GM12878 (cell line): Measurements from ENCODE around the gene SSH3. TPM values are rescaled to one million over a fixed set of nuclear protein-coding genes. Genes with fewer than 3 reads are reported as not detected.

Source experiments
- ATAC-seq: fragments of 200-7000 bp; cut with Tn5 transposase; 3 replicates; pipeline ENCODE4 v1.9.1; 2020; ENCODE audit warnings: mild to moderate bottlenecking, moderate library complexity
- BruUV-seq: library from RNA; stranded (reverse); fragments of 400-500 nt; replicated peaks from 2 replicates; lab custom pipeline; 2021; lab: Mats Ljungman, UMichigan
- CTCF ChIA-PET: fragments of 300-600 bp; sonication (Branson Sonifier 250); formaldehyde crosslinking; extraction: SDS; loops from one replicate; lab custom pipeline; 2021; ENCODE audit warnings: inconsistent platforms; lab: Yijun Ruan, JAX
- POLR2A ChIA-PET: fragments of 350-600 bp; formaldehyde crosslinking; extraction: SDS; loops from one replicate; lab custom pipeline; 2021; ENCODE audit warnings: inconsistent platforms; lab: Charles Lee
- RAD21 ChIA-PET: fragments of 300-600 bp; sonication (Branson Sonifier 250); formaldehyde crosslinking; loops from one replicate; lab custom pipeline; 2023; ENCODE audit warnings: antibody characterized with exemption; ENCODE audit not compliant: unreplicated experiment; lab: Charles Lee
- SMC1A ChIA-PET: fragments of 300-600 bp; sonication (Branson Sonifier 250); formaldehyde crosslinking; loops from one replicate; lab custom pipeline; 2023; ENCODE audit not compliant: unreplicated experiment, uncharacterized antibody; lab: Charles Lee
- DNase-seq: peaks from one replicate; pipeline ENCODE4 v3.0.0-alpha.2; 2011; ENCODE audit warnings: low read depth, low spot score
- FAIRE-seq: peaks from 3 replicates; lab custom pipeline; 2011; peaks lifted over from hg19 to GRCh38; lab: Jason Lieb, UNC
- H2AFZ ChIP-seq: 2 replicates; pipeline ENCODE4 v1.6.0; 2011; ENCODE audit warnings: low read depth, low read length, control low read depth; ENCODE audit not compliant: control insufficient read depth
- H3K27ac ChIP-seq: 2 replicates; pipeline ENCODE4 v1.5.1; 2011; ENCODE audit warnings: control low read depth; ENCODE audit not compliant: control insufficient read depth, insufficient read depth
- H3K27me3 ChIP-seq, 2 experiments: replicated peaks in 1 of 2; 2 replicates each; pipeline versions ENCODE4 v1.6.0 to v1.6.1; 2011; ENCODE audit warnings: low read length in 1 of 2; ENCODE audit not compliant: control insufficient read depth in 2 of 2, insufficient read depth in 2 of 2
- H3K36me3 ChIP-seq, 2 experiments: 2 replicates each; pipeline ENCODE4 v1.5.1; 2011; ENCODE audit warnings: low read length in 1 of 2; ENCODE audit not compliant: control insufficient read depth in 2 of 2, insufficient read depth in 2 of 2
- H3K4me1 ChIP-seq: 2 replicates; pipeline ENCODE4 v1.6.1; 2011; ENCODE audit warnings: mild to moderate bottlenecking, low read length, moderate library complexity, mixed read lengths; ENCODE audit not compliant: control insufficient read depth, insufficient read depth
- H3K4me2 ChIP-seq: 2 replicates; pipeline ENCODE4 v1.6.0; 2011; ENCODE audit warnings: control low read depth; ENCODE audit not compliant: control insufficient read depth, insufficient read depth
- H3K4me3 ChIP-seq: fragments of 200-600 bp; sonication (generic); 2 replicates; pipeline ENCODE4 v1.5.1; 2016
- H3K79me2 ChIP-seq: 2 replicates; pipeline ENCODE4 v1.6.0; 2011; ENCODE audit warnings: low read length; ENCODE audit not compliant: control insufficient read depth, insufficient read depth
- H3K9ac ChIP-seq: 2 replicates; pipeline ENCODE4 v1.8.0; 2011; ENCODE audit warnings: low read length, control low read depth, mixed read lengths; ENCODE audit not compliant: control insufficient read depth, insufficient read depth
- H3K9me3 ChIP-seq: replicated peaks from 3 replicates; pipeline ENCODE4 v1.5.1; 2011; ENCODE audit warnings: mild to moderate bottlenecking, low read length; ENCODE audit not compliant: control insufficient read depth, insufficient read depth
- H4K20me1 ChIP-seq: 2 replicates; pipeline ENCODE4 v1.6.0; 2011; ENCODE audit not compliant: control insufficient read depth, insufficient read depth
- BCL11A ChIP-seq: IDR thresholded peaks from 2 replicates; pipeline ENCODE4 v1.6.1; 2011; ENCODE audit warnings: low read depth, low read length
- BHLHE40 ChIP-seq, 2 experiments: fragments of 450-650 bp in 1 of 2; IDR thresholded peaks; 2 replicates each; pipeline ENCODE4 v1.6.1; 2011 to 2017; ENCODE audit warnings: low read depth in 2 of 2, borderline replicate concordance in 1 of 2, improper control_type of control experiment in 1 of 2, low read length in 1 of 2, mild to moderate bottlenecking in 1 of 2
- DPF2 ChIP-seq: fragments of 450-650 bp; IDR thresholded peaks from 2 replicates; pipeline ENCODE4 v1.6.1; 2017; ENCODE audit warnings: mild to moderate bottlenecking
- ETV6 ChIP-seq, 2 experiments: fragments of 450-650 bp in 1 of 2; IDR thresholded peaks in 1 of 2; conservative IDR thresholded peaks in 1 of 2; 2 replicates each; pipeline ENCODE4 v1.6.1; 2014; ENCODE audit warnings: antibody characterized with exemption in 1 of 2, borderline replicate concordance in 1 of 2, low read depth in 1 of 2, mild to moderate bottlenecking in 1 of 2, moderate library complexity in 1 of 2
- MTA2 ChIP-seq: fragments of 450-650 bp; IDR thresholded peaks from 2 replicates; pipeline ENCODE4 v1.6.1; 2016; ENCODE audit warnings: low read depth, mild to moderate bottlenecking, moderate library complexity
- NR2F1 ChIP-seq: fragments of 450-650 bp; conservative IDR thresholded peaks from 2 replicates; pipeline ENCODE4 v1.6.1; 2017; ENCODE audit warnings: mild to moderate bottlenecking
- PAX5 ChIP-seq: IDR thresholded peaks from 2 replicates; pipeline ENCODE4 v1.6.1; 2011; ENCODE audit warnings: low read depth, low read length, borderline replicate concordance
- POU2F2 ChIP-seq: IDR thresholded peaks from 3 replicates; pipeline ENCODE4 v1.6.1; 2011; ENCODE audit warnings: low read depth, mild to moderate bottlenecking, low read length, borderline replicate concordance
- RB1 ChIP-seq: fragments of 450-650 bp; formaldehyde crosslinking; IDR thresholded peaks from 2 replicates; pipeline ENCODE4 v1.6.1; 2017; ENCODE audit warnings: mild to moderate bottlenecking, borderline replicate concordance
- WGBS: methylation state at CpG from one replicate; pipeline ENCODE4 v1.1.6; 2016; ENCODE audit warnings: low lambda C conversion rate; ENCODE audit not compliant: insufficient replicate concordance, insufficient coverage; ENCODE audit errors: missing lambda C conversion rate; 5-methylcytosine and 5-hydroxymethylcytosine counted together
- in situ Hi-C: fragments of 300-500 bp; cut with MboI; formaldehyde crosslinking; loops from 9 replicates; pipeline ENCODE4 v1.14.3; 2018; ENCODE audit warnings: mixed read lengths
- intact Hi-C: fragments of 100-400 bp; cut with micrococcal nuclease; formaldehyde crosslinking; loops from one replicate; pipeline ENCODE4 v1.14.2; 2022; ENCODE audit not compliant: unreplicated experiment
- polyA plus RNA-seq, 11 experiments: library from polyadenylated mRNA; depleted of rRNA in 4 of 11; unstranded in 6 of 11; stranded (reverse) in 5 of 11; fragments of >200 nt; fragmentation: Nextera tagmentation in 4 of 11; fragmentation: Illumina TruSeq in 1 of 11; extraction: Ambion mirVana in 4 of 11; extraction: Trizol in 1 of 11; gene quantifications; 1 replicate in 1 of 11; 2 replicates in 10 of 11; pipeline versions ENCODE4 v1.2.1 to v1.2.3, GENCODE V29; 2011 to 2016; ENCODE audit warnings: inconsistent platforms in 2 of 11, missing spikeins in 2 of 11, low read depth in 1 of 11
- total RNA-seq, 4 experiments: library from RNA; depleted of rRNA in 3 of 4; stranded (reverse); fragments of >200 nt in 3 of 4; fragmentation: Illumina TruSeq in 1 of 4; extraction: Trizol in 1 of 4; gene quantifications; 2 replicates each; pipeline versions ENCODE4 v1.2.1 to v1.2.3, GENCODE V29; 2013 to 2021
- TF ChIP-seq, protein P1 (sequence below): fragments of 450-650 bp; formaldehyde crosslinking; IDR thresholded peaks from 2 replicates; pipeline ENCODE4 v1.5.0; 2022; ENCODE audit warnings: mild to moderate bottlenecking, missing genetic modification characterization
- TF ChIP-seq, protein P2 (sequence below): fragments of 450-650 bp; formaldehyde crosslinking; IDR thresholded peaks from 2 replicates; pipeline ENCODE4 v1.4.0; 2022; ENCODE audit warnings: mild to moderate bottlenecking, moderate library complexity
- TF ChIP-seq, protein P3 (sequence below), 3 experiments: IDR thresholded peaks in 2 of 3; conservative IDR thresholded peaks in 1 of 3; 2 replicates each; pipeline ENCODE4 v1.5.1; 2011; ENCODE audit warnings: low read depth in 3 of 3, low read length in 3 of 3, mild to moderate bottlenecking in 3 of 3, control low read depth in 2 of 3, moderate library complexity in 2 of 3, inconsistent platforms in 1 of 3, mixed read lengths in 1 of 3; ENCODE audit not compliant: control insufficient read depth in 2 of 3, insufficient read depth in 1 of 3; ENCODE audit errors: extremely low read depth in 1 of 3

The SSH3 gene
- total and polyA plus RNA-seq, 10 of the 15 experiments (the other 5 are each of a cell fraction or from before 2014, with no cell fraction given), result 0.05 to 0.83 (median 0.28) TPM; not detected in 3

DNA sequence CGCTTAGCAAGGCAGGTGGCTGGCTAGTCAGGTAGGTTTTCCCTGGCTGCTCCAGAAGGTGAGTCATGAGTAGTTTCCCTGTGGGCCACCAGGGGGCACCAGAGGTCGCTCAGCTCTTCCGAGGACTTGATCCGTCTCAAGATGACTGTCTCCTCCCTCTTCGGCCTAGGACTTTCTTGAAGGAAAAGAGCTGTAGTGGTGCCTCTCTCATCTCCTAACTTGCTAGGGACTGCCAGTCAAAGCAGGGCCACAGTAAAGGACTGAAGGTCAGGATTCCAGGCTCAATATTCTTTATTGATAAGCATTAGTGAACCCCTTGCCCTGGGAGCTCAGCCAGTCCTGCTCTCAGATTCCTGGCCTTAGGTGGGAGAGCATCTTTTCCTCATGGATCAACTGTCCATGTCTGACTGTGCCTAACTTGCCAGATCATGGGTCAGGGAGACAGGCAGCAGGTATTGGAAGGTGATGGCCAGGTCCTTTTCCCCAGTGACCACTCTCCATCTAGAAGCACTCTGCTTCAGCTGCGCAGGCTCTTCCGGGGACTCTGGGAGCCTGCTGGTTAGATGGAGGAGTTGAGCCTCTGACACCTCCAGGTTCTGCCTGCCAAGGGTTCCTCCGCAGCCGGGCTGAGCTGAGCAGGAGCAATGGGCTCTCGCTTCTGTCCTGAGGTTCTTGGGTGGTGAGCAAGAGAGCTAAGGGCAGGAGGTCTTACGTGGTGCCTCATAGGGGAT lies 48.1 kb downstream of the SSH3 start:
- FAIRE-seq, result peak; percentile 76
- peak overlapping the region; percentile 40 for H3K9ac ChIP-seq
- no peak for TF ChIP-seq NR2F1
- no peak for TF ChIP-seq BCL11A
- TF ChIP-seq, protein P1, sequence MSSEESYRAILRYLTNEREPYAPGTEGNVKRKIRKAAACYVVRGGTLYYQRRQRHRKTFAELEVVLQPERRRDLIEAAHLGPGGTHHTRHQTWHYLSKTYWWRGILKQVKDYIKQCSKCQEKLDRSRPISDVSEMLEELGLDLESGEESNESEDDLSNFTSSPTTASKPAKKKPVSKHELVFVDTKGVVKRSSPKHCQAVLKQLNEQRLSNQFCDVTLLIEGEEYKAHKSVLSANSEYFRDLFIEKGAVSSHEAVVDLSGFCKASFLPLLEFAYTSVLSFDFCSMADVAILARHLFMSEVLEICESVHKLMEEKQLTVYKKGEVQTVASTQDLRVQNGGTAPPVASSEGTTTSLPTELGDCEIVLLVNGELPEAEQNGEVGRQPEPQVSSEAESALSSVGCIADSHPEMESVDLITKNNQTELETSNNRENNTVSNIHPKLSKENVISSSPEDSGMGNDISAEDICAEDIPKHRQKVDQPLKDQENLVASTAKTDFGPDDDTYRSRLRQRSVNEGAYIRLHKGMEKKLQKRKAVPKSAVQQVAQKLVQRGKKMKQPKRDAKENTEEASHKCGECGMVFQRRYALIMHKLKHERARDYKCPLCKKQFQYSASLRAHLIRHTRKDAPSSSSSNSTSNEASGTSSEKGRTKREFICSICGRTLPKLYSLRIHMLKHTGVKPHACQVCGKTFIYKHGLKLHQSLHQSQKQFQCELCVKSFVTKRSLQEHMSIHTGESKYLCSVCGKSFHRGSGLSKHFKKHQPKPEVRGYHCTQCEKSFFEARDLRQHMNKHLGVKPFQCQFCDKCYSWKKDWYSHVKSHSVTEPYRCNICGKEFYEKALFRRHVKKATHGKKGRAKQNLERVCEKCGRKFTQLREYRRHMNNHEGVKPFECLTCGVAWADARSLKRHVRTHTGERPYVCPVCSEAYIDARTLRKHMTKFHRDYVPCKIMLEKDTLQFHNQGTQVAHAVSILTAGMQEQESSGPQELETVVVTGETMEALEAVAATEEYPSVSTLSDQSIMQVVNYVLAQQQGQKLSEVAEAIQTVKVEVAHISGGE (CRISPR knock-in tag), result no peak
- TF ChIP-seq RB1, result peak; percentile 42; the same call in 1 of the 2 replicates
- TF ChIP-seq, protein P2, sequence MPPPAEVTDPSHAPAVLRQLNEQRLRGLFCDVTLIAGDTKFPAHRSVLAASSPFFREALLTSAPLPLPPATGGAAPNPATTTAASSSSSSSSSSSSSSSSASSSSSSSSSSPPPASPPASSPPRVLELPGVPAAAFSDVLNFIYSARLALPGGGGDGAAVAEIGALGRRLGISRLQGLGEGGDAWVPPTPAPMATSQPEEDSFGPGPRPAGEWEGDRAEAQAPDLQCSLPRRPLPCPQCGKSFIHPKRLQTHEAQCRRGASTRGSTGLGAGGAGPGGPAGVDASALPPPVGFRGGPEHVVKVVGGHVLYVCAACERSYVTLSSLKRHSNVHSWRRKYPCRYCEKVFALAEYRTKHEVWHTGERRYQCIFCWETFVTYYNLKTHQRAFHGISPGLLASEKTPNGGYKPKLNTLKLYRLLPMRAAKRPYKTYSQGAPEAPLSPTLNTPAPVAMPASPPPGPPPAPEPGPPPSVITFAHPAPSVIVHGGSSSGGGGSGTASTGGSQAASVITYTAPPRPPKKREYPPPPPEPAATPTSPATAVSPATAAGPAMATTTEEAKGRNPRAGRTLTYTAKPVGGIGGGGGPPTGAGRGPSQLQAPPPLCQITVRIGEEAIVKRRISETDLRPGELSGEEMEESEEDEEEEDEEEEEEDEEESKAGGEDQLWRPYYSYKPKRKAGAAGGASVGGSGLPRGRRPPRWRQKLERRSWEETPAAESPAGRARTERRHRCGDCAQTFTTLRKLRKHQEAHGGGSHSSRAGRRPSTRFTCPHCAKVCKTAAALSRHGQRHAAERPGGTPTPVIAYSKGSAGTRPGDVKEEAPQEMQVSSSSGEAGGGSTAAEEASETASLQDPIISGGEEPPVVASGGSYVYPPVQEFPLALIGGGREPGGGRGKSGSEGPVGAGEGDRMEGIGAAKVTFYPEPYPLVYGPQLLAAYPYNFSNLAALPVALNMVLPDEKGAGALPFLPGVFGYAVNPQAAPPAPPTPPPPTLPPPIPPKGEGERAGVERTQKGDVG (CRISPR knock-in tag), result no peak
- 0 out of 2 replicates have a peak, but pooled peaks have one; percentile 8 for TF ChIP-seq PAX5
- 0 out of 3 replicates have a peak, but pooled peaks have one; percentile 30 for TF ChIP-seq POU2F2
- no peak for TF ChIP-seq ETV6 (conservative IDR thresholded peaks at IDR 0.05 in 1 of 2, IDR thresholded peaks at IDR 0.05 in 1 of 2; ENCODE audit: borderline replicate concordance in 1 of 2, low read depth in 1 of 2)
- TF ChIP-seq BHLHE40 (IDR thresholded peaks at IDR 0.05; ENCODE audit: borderline replicate concordance in 1 of 2, low read depth in 2 of 2, low read length in 1 of 2), result no peak
- peak; percentile 12; the same call in 1 of the 2 replicates for TF ChIP-seq DPF2
- TF ChIP-seq, protein P3, sequence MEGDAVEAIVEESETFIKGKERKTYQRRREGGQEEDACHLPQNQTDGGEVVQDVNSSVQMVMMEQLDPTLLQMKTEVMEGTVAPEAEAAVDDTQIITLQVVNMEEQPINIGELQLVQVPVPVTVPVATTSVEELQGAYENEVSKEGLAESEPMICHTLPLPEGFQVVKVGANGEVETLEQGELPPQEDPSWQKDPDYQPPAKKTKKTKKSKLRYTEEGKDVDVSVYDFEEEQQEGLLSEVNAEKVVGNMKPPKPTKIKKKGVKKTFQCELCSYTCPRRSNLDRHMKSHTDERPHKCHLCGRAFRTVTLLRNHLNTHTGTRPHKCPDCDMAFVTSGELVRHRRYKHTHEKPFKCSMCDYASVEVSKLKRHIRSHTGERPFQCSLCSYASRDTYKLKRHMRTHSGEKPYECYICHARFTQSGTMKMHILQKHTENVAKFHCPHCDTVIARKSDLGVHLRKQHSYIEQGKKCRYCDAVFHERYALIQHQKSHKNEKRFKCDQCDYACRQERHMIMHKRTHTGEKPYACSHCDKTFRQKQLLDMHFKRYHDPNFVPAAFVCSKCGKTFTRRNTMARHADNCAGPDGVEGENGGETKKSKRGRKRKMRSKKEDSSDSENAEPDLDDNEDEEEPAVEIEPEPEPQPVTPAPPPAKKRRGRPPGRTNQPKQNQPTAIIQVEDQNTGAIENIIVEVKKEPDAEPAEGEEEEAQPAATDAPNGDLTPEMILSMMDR (IDR thresholded peaks at IDR 0.05 in 2 of 3, conservative IDR thresholded peaks at IDR 0.05 in 1 of 3; ENCODE audit: control insufficient read depth in 2 of 3, extremely low read depth in 1 of 3, insufficient read depth in 1 of 3, low read depth in 3 of 3, low read length in 3 of 3), result peak; percentile 91 to 94 (median 93); a peak in 5 of 6 replicates
- no peak for TF ChIP-seq MTA2

More for the DNA sequence above, 48.1 kb downstream of the SSH3 start:
- Histone ChIP-seq H3K4me3 (peak overlapping the region; percentile 98), H3K9me3 (no peaks in the 10 kb centered on the region), H3K79me2 (peaks cover 19% of the 10 kb centered on the region), H3K4me2 (peak overlapping the region; percentile 97), H2AFZ (no peak overlapping the region), H3K27me3 (no peaks in the 10 kb centered on the region), H4K20me1 (no peaks in the 10 kb centered on the region), H3K36me3 (no peaks in the 10 kb centered on the region), H3K27ac (peak overlapping the region; percentile 99), H3K4me1 (peaks cover 53% of the 10 kb centered on the region)
- in situ Hi-C loops (loop anchor here (5.0 kb wide), 1 partner anchor 36 kb away; no protein-coding TSS in a partner anchor), intact Hi-C loops (loop anchor here (1.0 to 2.0 kb wide), 2 partner anchors 31 to 135 kb away; no protein-coding TSS in a partner anchor)
- ChIA-PET POLR2A (interaction anchor here (0.6 to 11.4 kb wide), 15 partner anchors 8 to 203 kb away, joined by 3 to 183 read pairs (median 6); partner anchors contain the start of genes ANKRD13D, CLCF1, GRK2 and PPP1CA), SMC1A (interaction anchor here (0.6 to 15.8 kb wide), 19 partner anchors 6 to 269 kb away, joined by 3 to 646 read pairs (median 4); partner anchors contain the start of genes CLCF1 and RAD9A), RAD21 (interaction anchor here (0.5 to 10.1 kb wide), 18 partner anchors 20 to 298 kb away, joined by 3 to 525 read pairs (median 4); partner anchors contain the start of genes CLCF1, NUDT8, PITPNM1 and PPP1CA), CTCF (interaction anchor here (0.6 to 26.2 kb wide), 36 partner anchors 9 to 915 kb away, joined by 3 to 1301 read pairs (median 4); partner anchors contain the start of genes ANKRD13D, CLCF1, GSTP1 and PPP1CA)
- DNase-seq (no peak), ATAC-seq (peak; percentile 9)
- BruUV-seq, result no TSS peak
- WGBS, result 6% methylated on average over 11 of the region's 11 CpGs
